HCT116 (cell line): ENCODE data around the gene GNB1. TPM values are rescaled to one million over a fixed set of nuclear protein-coding genes. Genes with fewer than 3 reads are reported as not detected.

Source experiments
- ATAC-seq: fragments of 200-7000 bp; cut with Tn5 transposase; 2 replicates; pipeline ENCODE4 v1.9.1; 2020; ENCODE audit warnings: mild to moderate bottlenecking, moderate library complexity
- BruUV-seq: library from RNA; stranded (reverse); fragments of 400-500 nt; replicated peaks from 2 replicates; lab custom pipeline; 2021; lab: Mats Ljungman, UMichigan
- CTCF ChIA-PET: fragments of 300-600 bp; sonication (Branson Sonifier 250); formaldehyde crosslinking; loops from one replicate; lab custom pipeline; 2021; ENCODE audit warnings: antibody characterized with exemption; lab: Charles Lee
- POLR2A ChIA-PET: fragments of 300-600, 350-600 bp; sonication (Branson Sonifier 250); formaldehyde crosslinking; loops from one replicate; lab custom pipeline; 2021; ENCODE audit warnings: antibody characterized with exemption; lab: Charles Lee
- RAD21 ChIA-PET, 2 experiments: fragments of 300-600 bp; sonication (Branson Sonifier 250); formaldehyde crosslinking; loops; one replicate each; lab custom pipeline; 2023; ENCODE audit warnings: low total read pairs in 2 of 2; ENCODE audit not compliant: uncharacterized antibody in 2 of 2, unreplicated experiment in 2 of 2, low non-redundant PET in 1 of 2; lab: Charles Lee
- DNase-seq: peaks from one replicate; pipeline ENCODE4 v3.0.0-alpha.2; 2010; ENCODE audit warnings: low read depth, low spot score
- H2AFZ ChIP-seq: fragments of 200-600 bp; shearing (Covaris generic), sonication (generic); 2 replicates; pipeline ENCODE4 v1.6.1; 2017; ENCODE audit warnings: low read depth, mixed run types, mixed read lengths, antibody characterized with exemption, low read length; ENCODE audit not compliant: poor library complexity, severe bottlenecking
- H3K27ac ChIP-seq: 2 replicates; pipeline ENCODE4 v1.5.1; 2012; ENCODE audit warnings: low read depth, low read length
- H3K27me3 ChIP-seq: fragments of 200-600 bp; sonication (generic); 2 replicates; pipeline ENCODE4 v1.6.1; 2016; ENCODE audit warnings: mixed run types, low read length, mixed read lengths; ENCODE audit not compliant: insufficient read depth
- H3K36me3 ChIP-seq, 2 experiments: fragments of 200-500 bp in 1 of 2; fragments of 200-600 bp in 1 of 2; sonication (Bioruptor generic) in 1 of 2; sonication (generic) in 1 of 2; 2 replicates each; pipeline versions ENCODE4 v1.5.1 to v1.6.1; 2014 to 2016; ENCODE audit warnings: low read length in 2 of 2, inconsistent platforms in 1 of 2, mixed read lengths in 1 of 2, mixed run types in 1 of 2; ENCODE audit not compliant: insufficient read depth in 2 of 2, control insufficient read depth in 1 of 2
- H3K4me1 ChIP-seq, 2 experiments: fragments of 200-600 bp in 1 of 2; sonication (generic) in 1 of 2; 2 replicates each; pipeline versions ENCODE4 v1.5.1 to v1.6.1; 2012 to 2017; ENCODE audit warnings: low read length in 2 of 2, inconsistent platforms in 1 of 2, mild to moderate bottlenecking in 1 of 2, mixed read lengths in 1 of 2, mixed run types in 1 of 2, moderate library complexity in 1 of 2; ENCODE audit not compliant: insufficient read depth in 2 of 2, control insufficient read depth in 1 of 2
- H3K4me2 ChIP-seq: fragments of 200-600 bp; sonication (generic); 2 replicates; pipeline ENCODE4 v1.6.1; 2017; ENCODE audit warnings: mixed run types, low read length, mixed read lengths
- H3K4me3 ChIP-seq, 2 experiments: fragments of 200-600 bp in 1 of 2; sonication (generic) in 1 of 2; replicated peaks in 1 of 2; 2 replicates each; pipeline ENCODE4 v1.5.1; 2011 to 2016; ENCODE audit warnings: low read length in 2 of 2, control low read depth in 1 of 2, low read depth in 1 of 2, mild to moderate bottlenecking in 1 of 2, mixed read lengths in 1 of 2, mixed run types in 1 of 2
- H3K79me2 ChIP-seq: fragments of 200-600 bp; sonication (generic); 2 replicates; pipeline ENCODE4 v1.6.1; 2017; ENCODE audit warnings: mild to moderate bottlenecking, mixed run types, low read length, moderate library complexity, mixed read lengths; ENCODE audit not compliant: insufficient read depth
- H3K9ac ChIP-seq: fragments of 200-600 bp; sonication (generic); 2 replicates; pipeline ENCODE4 v1.6.1; 2016; ENCODE audit warnings: low read length, mixed read lengths
- H3K9me2 ChIP-seq: fragments of 200-600 bp; sonication (generic), shearing (Covaris generic); 2 replicates; pipeline ENCODE4 v1.6.1; 2017; ENCODE audit warnings: mixed run types, mild to moderate bottlenecking, moderate library complexity; ENCODE audit not compliant: insufficient read depth
- H3K9me3 ChIP-seq, 2 experiments: fragments of 200-500 bp in 1 of 2; fragments of 200-600 bp in 1 of 2; sonication (Bioruptor generic) in 1 of 2; sonication (generic) in 1 of 2; 2 replicates each; pipeline ENCODE4 v1.6.1; 2014 to 2017; ENCODE audit warnings: low read length in 2 of 2, mixed read lengths in 2 of 2, inconsistent platforms in 1 of 2, low read depth in 1 of 2, mild to moderate bottlenecking in 1 of 2, mixed run types in 1 of 2, moderate library complexity in 1 of 2; ENCODE audit not compliant: control insufficient read depth in 1 of 2, insufficient read depth in 1 of 2
- H4K20me1 ChIP-seq: fragments of 200-600 bp; sonication (generic), shearing (Covaris generic); 2 replicates; pipeline ENCODE4 v1.6.1; 2017; ENCODE audit warnings: mixed run types, mild to moderate bottlenecking, moderate library complexity; ENCODE audit not compliant: insufficient read depth
- ATF3 ChIP-seq: IDR thresholded peaks from 2 replicates; pipeline ENCODE4 v1.6.1; 2012
- EGR1 ChIP-seq: IDR thresholded peaks from 2 replicates; pipeline ENCODE4 v1.6.1; 2012; ENCODE audit warnings: low read depth
- EZH2 ChIP-seq: fragments of 200-600 bp; sonication (generic); IDR thresholded peaks from 2 replicates; pipeline ENCODE4 v1.6.1; 2017; ENCODE audit warnings: antibody characterized with exemption, mixed run types
- EZH2phosphoT487 ChIP-seq: fragments of 200-600 bp; IDR thresholded peaks from 2 replicates; pipeline ENCODE4 v1.6.1; 2018; ENCODE audit warnings: antibody characterized with exemption, borderline replicate concordance
- MAX ChIP-seq: IDR thresholded peaks from 2 replicates; pipeline ENCODE4 v1.6.1; 2012
- POLR2A ChIP-seq: IDR thresholded peaks from 2 replicates; pipeline ENCODE4 v1.7.0; 2011; ENCODE audit warnings: borderline replicate concordance; ENCODE audit not compliant: insufficient read depth, insufficient read length; ENCODE audit errors: extremely low read depth
- POLR2AphosphoS5 ChIP-seq: IDR thresholded peaks from 2 replicates; pipeline ENCODE4 v1.6.1; 2011; ENCODE audit warnings: mild to moderate bottlenecking, low read depth, low read length, moderate library complexity
- RAD21 ChIP-seq: IDR thresholded peaks from 2 replicates; pipeline ENCODE4 v1.6.1; 2012; ENCODE audit warnings: low read depth, mild to moderate bottlenecking
- SP1 ChIP-seq: IDR thresholded peaks from 2 replicates; pipeline ENCODE4 v1.6.1; 2012; ENCODE audit warnings: low read depth
- SRF ChIP-seq: IDR thresholded peaks from 2 replicates; pipeline ENCODE4 v1.6.1; 2012; ENCODE audit warnings: low read depth
- TCF7L2 ChIP-seq: IDR thresholded peaks from 2 replicates; pipeline ENCODE4 v1.7.0; 2011; ENCODE audit warnings: borderline replicate concordance, inconsistent platforms; ENCODE audit not compliant: insufficient read depth, insufficient read length; ENCODE audit errors: extremely low read depth
- YY1 ChIP-seq: IDR thresholded peaks from 2 replicates; pipeline ENCODE4 v1.6.1; 2011; ENCODE audit warnings: low read length, low read depth, moderate library complexity, mild to moderate bottlenecking; ENCODE audit not compliant: insufficient replicate concordance; ENCODE audit errors: extremely low read depth
- ZBTB33 ChIP-seq: IDR thresholded peaks from 2 replicates; pipeline ENCODE4 v1.6.1; 2011; ENCODE audit warnings: mild to moderate bottlenecking, low read length, moderate library complexity; ENCODE audit not compliant: insufficient replicate concordance; ENCODE audit errors: extremely low read depth
- ZFX ChIP-seq: fragments of 450-650 bp; IDR thresholded peaks from 2 replicates; pipeline ENCODE4 v1.6.1; 2017
- intact Hi-C: fragments of 100-400 bp; cut with micrococcal nuclease; formaldehyde crosslinking; loops from 2 replicates; pipeline ENCODE4 v1.10.0; 2022
- total RNA-seq: library from RNA; stranded (reverse); gene quantifications from one replicate; pipeline ENCODE4 v1.2.1, GENCODE V29; 2021; ENCODE audit not compliant: unreplicated experiment

GNB1 gene
- total RNA-seq, 1 experiment from 2014 or later: 371 TPM

- Histone ChIP-seq H3K4me2 (peak overlapping the region; percentile 6; the same call in 1 of the 2 replicates), H3K27ac (0 out of 2 replicates have a peak overlapping the region, but pooled peaks have one; percentile 4), H3K27me3 (no peaks in the 10 kb centered on the region), H4K20me1 (no peaks in the 10 kb centered on the region; the same call in 1 of the 2 replicates), H3K9me2 (no peaks in the 10 kb centered on the region), H3K9me3 (peaks cover 0 to 5% of the 10 kb centered on the region in 2 experiments; a peak in 1 of 4 replicates), H3K79me2 (peaks cover 75% of the 10 kb centered on the region), H3K9ac (no peak overlapping the region), H3K4me3 (no peak overlapping the region), H2AFZ (no peak overlapping the region), H3K36me3 (peaks cover 2 to 26% of the 10 kb centered on the region in 2 experiments; a peak in 2 of 4 replicates), H3K4me1 (peaks cover 17 to 39% of the 10 kb centered on the region in 2 experiments; a peak in 3 of 4 replicates)
- ChIA-PET RAD21 (interaction anchor here in 1 of 2 experiments (0.5 kb wide), 1 partner anchor 133 kb away, joined by 3 read pairs; no protein-coding TSS in a partner anchor), CTCF (no interaction called here), POLR2A (no interaction called here)
- intact Hi-C loops: no loop called here
- no peak for ATAC-seq
- DNase-seq: no peak
- TF ChIP-seq ZBTB33 (no peak), TCF7L2 (no peak), EGR1 (no peak)
- no TSS peak for BruUV-seq
Observed at GRCh38 chr1:1775327-1776226, 115.3 kb downstream of the GNB1 start.

- DNase-seq: no peak
- POLR2A ChIA-PET: no interaction called here
- TF ChIP-seq POLR2AphosphoS5 (no peak), YY1 (no peak), RAD21 (no peak), SRF (no peak), POLR2A (no peak), EZH2 (no peak), ZBTB33 (no peak), EGR1 (no peak), ATF3 (no peak), ZFX (no peak), EZH2phosphoT487 (no peak), MAX (no peak), SP1 (no peak)
Observed at GRCh38 chr1:1773874-1774273, 117.0 kb downstream of the GNB1 start.

More at GRCh38 chr1:1773874-1774273, 117.0 kb downstream of the GNB1 start:
- Histone ChIP-seq H3K27ac (no peak overlapping the region), H3K9me3 (peaks cover 0 to 5% of the 10 kb centered on the region in 2 experiments; a peak in 1 of 4 replicates), H2AFZ (no peak overlapping the region), H3K9ac (no peak overlapping the region), H3K9me2 (no peaks in the 10 kb centered on the region), H3K4me2 (no peak overlapping the region), H3K27me3 (no peaks in the 10 kb centered on the region), H3K36me3 (peaks cover 2 to 26% of the 10 kb centered on the region in 2 experiments; a peak in 2 of 4 replicates), H3K79me2 (peaks cover 92% of the 10 kb centered on the region), H4K20me1 (no peaks in the 10 kb centered on the region; the same call in 1 of the 2 replicates), H3K4me3 (no peak overlapping the region), H3K4me1 (peaks cover 9 to 25% of the 10 kb centered on the region in 2 experiments; a peak in 3 of 4 replicates)
- no peak for ATAC-seq
- BruUV-seq: no TSS peak
- ChIA-PET RAD21 (no interaction called here), CTCF (no interaction called here)
- intact Hi-C loops: no loop called here
